Bone marrow (tissue), 2 donors: ENCODE data around the gene PRKACG.
"Not testable (repeated sequence)": the region's sequence is repeated elsewhere in the genome, so short reads cannot be mapped to it uniquely, and the experiment has no call there.

ENCODE experiments used
- DNase-seq, 2 donors: peaks; one replicate each; lab custom pipeline; 2025; lab: John Stamatoyannopoulos, UW

Gene PRKACG

DNA sequence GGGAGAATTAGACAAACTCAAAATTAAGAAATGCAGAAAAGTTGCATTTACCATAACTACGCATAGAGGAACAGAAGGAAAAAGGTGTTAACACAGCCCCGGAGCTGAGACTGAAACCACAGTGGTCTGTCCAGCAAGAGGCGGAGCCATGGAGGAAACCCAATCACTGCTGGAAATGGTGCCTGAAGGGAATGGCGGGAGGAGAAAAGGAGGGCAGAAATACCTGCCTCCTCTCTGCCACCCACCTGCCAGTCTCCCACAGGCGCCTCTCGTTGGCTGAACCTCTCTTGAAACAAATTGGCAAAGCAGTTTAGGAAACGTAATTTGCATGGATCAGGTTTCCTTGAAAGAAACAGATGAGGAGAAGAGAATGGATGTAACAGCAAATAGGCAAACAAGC, 9.7 kb upstream of the PRKACG start:
- no peak for DNase-seq

DNA sequence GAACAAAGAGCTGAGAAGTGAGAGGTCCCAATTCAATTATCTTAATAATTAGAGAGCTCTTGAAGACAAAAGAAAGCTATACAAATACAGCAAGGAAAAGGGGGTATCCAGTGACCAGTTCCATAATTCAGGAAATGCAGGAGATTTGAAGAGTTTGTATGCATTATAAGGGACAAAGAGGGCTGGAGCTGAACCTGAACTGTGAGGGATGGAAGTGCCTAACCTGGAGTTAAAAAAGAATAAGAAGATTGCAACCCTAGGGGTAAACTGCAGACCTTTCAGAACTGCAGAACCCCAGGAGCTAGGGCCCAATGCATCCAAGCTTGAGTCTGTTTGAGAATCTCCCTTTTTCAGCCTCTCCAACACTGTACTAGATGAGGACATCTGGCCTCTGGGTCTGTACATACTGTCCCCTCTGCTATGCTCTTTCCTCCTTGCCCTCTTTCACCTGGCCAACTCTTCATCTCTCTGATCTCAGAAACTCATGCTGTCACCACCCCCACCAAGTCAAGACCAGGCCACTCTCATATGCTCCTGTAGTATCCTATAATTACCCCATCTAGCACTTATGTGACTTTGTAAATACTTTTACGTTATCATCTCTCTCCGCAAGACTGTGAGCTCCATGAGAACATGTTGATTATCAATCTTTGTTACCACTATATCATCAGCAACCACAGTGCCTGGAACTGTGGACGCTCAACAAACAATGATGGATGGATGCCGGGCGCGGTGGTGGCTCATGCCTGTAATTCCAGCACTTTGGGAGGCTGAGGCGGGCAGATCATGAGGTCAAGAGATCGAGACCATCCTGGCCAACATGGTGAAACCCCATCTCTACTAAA, 6.6 kb upstream of the PRKACG start:
- no peak for DNase-seq

DNA sequence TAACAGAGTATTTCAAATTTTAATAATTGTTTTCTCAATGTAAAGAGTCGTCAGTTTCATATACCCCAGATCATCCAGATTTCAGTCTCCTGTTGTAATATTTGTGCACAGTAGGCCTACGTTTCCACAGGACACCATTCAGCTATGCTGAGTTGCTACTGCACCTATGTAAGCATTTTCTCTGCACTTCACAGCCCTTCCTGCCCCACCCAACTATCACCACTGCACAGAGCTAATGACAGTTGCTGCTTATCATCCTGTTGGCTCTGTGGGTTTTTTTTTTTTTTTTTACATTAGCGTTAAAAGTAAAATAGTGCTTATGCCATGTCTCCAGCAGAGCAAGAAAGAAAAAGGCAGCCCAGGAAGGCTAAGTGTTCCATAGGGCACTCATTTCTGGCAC, 5.9 kb upstream of the PRKACG start:
- DNase-seq = peak in 1 of 2 donors; percentile 24

DNA sequence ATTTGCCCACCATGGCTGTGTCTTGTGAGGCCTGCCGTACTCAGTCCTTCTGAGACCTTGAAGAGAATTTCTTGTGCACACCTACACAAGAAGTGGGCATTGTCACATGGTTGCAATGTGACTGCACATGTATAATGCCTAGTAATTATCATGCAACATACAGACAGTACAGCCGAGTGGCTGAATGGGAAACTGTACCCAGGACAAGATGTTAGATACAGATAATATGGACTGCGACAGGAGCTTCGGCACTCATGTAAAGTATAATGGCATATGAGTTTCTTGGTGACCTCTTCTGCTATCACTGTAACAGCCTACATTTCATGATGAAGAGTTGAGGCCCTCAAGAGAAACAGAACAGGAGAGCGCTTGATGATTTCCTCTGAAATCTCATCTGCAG, 4.8 kb upstream of the PRKACG start:
- no peak for DNase-seq

DNA sequence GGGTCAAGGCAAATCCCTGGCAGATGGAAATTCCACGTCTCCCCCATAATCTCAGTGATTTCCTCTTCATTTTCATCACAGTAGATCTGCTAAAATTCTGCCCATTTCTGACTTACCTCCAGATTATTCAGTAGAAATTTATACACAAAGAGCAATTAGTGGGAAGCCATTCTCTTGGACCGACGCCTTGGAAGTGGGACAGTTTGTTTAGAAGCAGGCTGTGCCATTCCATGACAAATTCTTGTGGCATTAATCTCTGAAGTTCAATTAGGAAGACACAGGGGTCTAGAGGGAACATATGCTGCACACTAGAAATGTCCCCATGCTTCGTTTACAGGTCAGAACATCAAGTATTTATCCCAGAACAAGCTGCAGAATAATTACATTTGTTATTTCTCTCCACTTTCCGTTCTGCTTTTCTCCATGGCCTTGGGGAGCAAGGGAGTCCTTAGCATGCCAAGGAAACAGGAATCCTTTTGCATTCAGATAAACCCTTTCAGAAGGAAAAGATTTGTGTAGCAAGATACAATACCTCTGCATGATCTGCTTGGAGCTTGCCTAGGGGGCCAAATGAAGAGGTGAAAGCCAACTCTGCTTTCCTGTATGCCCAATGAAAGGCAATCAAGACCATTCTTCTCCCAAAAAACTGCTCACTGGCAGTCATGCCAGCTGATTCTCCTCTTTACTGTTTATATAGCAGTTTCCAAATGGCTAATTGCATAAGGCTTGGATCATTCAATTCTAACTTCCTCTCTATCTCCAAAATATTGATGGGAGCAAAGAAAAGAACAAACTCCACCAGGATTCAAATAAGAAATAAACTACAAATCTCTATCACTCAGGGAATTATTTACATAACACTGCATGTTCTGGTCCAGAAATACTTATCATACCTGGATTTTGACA, 2.5 kb upstream of the PRKACG start:
- no peak for DNase-seq

DNA sequence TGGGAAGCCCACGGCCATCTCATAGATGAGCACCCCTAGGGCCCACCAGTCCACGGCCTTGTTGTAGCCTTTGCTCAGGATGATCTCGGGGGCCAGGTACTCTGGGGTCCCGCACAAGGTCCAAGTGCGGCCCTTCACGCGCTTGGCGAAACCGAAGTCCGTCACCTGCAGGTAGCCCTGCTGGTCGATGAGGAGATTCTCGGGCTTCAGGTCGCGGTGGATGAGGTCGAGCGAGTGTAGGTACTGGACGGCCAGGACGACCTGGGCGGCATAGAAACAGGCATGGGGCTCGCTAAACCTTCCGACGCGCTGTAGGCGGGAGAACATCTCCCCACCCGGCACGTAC, 558 bp downstream of the PRKACG start:
- no peak for DNase-seq

DNA sequence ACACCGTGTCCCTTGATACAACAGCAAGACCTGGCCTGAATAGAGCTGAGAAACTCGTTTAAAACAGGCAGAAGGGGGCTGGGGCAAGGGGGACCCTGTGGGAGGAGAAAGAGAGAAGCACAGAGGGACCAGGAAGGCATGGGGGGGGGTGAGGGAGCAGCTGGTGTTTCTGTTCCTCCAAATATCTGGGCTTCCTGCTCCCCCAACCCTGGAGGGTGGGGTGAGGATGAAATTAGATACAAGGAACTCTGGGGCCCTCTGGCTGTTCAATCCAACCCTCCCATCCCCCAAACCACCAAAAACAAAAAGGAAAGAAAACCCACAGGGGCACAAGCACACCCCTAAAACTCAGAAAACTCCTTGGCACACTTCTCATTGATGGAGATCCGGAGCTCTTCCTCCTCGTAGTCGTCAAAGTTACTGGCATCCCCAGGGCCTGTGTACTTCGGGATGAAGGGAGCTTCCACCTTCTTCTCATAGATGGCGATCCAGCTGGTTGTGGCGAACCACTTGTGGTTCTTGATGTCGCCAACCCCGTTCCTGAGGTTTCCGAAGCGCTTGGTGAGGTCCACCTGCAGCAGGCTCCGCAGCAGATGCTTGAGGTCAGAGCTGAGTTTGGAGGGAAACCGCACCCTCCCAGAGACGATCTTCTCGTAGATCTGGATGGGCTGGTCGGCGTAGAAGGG, 1.1 kb downstream of the PRKACG start:
- DNase-seq = peak in 1 of 2 donors; percentile 60

DNA sequence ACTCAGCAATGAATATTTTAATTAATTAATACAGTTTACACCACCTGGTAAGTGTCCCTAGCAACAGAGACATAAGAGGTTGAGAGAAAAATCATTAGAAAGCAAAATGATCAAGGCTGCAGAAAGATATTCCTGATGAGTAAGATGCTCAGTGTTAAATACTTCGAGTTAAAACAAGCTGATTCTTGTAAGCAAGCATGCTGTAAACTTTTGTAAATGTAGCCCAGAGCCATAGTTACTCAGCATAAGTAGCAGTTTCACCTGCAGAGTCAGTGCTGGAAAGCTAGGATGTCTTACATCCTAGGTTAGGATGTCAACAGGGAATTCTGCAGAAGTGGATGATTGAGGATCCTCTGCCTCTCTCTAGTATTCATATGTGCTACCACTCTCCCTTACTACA, 4.2 kb downstream of the PRKACG start:
- no peak for DNase-seq

DNA sequence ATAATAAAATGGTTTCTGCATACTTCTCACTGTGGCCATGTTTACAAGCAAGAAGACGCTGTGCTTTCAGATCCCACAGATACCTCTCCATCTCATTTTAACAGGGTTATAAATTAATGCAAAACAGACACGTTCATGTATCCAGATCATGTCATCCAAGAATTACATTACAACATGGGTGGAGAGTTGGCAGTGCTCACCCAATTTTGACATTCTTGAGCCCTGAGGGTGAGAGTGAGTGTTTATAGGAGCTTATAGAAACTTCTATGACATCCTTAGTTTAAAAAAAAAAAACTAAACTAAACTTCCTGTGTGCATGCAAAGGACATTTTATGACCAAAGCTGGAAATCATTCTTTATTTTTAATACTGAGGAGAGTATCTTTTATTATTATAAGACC, 9.1 kb downstream of the PRKACG start:
- DNase-seq = no peak

DNA sequence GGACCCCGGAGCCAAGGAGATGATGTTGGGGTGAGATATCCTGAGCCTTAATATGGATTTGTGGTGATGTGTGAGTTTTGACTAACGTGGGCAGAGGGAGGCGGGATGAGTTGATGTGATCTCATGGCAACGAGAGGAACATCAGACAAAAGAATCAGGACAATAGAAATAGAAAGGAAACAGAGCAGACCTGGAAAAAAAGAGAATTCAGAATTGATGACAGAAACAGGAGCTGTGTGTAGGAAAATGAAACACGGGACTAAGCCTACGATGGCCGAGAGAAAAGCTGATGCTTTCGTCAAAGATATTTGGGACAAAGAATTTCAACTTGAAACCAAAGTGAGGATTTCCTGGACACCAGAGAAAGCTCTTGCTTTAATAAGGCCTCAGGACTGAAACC, 10.9 kb downstream of the PRKACG start:
- no peak for DNase-seq

DNA sequence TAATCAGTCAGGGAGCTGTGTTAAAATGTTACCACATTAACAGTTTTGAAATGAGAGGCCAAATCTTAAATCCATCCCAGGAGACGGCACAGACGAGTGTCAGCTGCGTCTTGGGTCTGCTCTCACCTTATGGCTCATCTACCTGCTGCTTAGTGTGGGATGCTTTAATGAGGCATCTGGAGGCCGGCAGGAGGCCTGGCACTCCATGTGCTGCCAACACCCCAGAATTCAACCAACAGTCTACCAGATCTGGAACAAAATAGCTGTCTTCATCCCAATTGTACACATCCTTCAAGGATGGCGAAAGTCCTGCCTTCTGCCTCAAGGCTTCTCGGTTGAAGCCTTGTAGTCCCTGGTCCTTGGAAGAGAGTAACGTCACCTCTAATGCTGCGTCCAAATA, 12.0 kb downstream of the PRKACG start:
- no peak for DNase-seq

DNA sequence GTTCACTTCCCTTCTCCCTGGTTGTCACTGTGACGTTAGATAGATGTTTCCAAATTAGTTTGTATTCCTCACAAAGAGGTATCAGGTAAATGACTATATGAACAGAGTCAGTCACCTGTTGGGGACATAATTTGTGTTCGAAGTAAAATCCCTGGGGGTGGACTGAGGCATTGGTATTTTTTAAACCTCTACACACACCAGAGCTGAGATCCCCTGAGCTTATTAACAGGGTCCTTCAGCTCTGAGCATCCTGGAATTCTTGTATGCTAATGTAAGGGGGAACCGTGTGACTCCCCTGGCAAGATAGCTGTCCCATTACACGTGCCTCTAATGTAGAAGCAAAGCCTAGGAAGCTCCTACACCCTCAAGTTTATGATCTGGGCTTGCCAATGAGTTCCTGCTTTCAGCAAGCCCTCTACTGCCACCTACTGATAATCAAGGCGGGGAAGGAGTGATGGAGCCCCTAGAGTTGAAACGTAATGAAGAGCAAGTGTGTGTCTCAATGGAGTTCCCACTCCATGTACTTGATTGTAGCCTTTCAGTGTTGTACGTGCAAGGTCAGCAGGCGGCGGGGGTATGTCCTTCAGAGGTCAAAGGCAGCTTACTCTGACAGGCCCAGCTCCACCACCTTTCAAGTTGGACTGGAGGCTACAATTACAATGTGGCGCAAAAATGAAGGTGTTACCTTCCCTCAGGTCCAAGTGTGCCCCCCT, 14.4 kb downstream of the PRKACG start:
- DNase-seq = peak in 1 of 2 donors; percentile 87

DNA sequence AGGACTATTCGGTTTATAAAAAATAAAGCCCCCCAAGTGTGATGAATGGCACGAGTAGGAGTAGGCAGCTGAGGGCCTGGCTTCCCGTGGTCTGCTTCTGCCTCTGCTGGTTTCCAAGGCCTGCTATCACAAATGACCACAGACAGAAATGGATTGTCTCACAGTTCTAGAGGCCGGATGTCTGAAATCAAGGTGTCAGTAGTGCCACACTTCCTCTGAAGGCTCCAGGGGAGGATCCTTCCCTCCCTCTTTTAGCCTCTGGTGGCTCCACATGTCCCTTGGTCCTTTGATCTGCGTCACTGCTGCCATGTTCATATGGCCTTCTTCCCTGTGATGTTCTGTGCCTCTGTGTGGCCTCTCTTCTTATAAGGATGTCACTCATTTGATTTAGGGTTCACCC, 15.1 kb downstream of the PRKACG start:
- peak in 1 of 2 donors; percentile 45 for DNase-seq

DNA sequence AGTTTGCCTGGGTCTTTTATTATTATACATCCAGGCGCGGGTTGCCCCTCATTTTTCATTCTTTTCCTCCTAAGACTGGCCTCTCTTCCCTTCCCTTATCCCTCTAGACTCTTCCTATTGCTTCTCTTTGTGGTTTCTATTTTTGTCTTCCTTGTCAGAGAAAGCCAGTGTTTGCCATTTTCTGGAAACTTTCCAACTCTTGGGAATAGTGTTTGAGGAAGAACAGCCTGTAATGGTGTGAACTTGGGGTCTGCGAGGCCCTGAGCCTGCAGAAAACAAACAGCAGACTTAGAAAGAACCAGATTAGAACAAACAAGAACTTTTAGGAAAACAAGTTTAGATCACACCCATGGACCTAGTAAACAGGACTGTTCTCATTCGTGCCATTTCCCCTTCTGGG, 15.5 kb downstream of the PRKACG start:
- DNase-seq = no peak

DNA sequence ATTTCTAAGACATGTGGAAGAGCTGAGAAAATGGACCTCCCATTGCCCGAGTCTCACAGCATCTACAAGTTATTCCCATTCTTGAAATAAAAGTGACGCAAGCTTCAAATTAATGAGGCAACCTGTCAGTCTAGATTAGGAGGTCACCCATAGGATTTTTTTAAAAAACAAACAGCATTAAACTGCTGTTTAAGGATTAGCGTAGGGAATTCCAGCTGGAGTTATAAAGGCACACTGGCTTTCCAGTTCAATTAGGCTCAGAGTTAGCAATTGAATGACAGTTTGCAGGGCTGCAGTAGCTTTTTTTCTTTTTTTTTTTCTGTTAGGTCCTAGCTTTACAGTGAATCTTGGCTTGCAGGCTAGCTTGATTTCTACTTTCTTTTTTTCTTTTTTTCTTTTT, 16.2 kb downstream of the PRKACG start:
- no peak for DNase-seq

DNA sequence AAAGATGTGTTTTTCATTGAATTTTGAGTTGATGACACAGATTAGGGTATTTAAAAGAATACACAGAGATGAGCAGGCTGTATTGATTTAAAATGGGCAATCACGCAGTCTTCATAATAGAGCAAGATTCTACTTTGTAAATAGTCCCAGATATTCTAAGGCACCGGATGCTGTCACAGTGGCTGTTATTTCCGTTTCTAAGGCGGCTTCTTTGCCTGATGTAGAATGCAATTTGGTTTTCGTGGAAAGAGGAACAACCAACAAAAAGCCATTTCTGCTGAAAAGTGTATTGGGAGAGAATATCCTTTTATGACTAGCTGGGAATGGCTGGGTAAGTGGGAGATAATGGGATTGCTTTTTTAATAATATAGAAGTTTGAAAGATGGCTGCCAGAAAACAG, 17.5 kb downstream of the PRKACG start:
- peak in 1 of 2 donors; percentile 70 for DNase-seq

DNA sequence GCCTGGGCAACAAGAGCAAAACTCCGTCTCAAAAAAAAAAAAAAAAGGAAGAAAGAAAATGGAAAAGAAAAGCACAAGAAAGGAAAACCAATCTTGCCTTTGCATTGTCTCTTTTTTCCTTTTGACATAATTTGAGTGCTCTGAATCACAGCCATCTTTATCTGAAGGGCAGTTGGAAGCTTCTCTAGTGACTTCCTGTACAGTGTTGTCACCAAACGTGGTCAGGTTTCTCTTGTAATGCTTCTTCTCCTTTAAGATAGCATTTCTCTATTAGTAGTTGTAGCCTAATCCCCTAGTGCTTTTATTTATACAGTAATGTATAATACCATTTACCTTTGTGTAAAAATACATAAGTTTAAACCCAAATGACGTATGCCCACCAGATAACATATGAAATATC, 18.1 kb downstream of the PRKACG start:
- peak in 1 of 2 donors; percentile 58 for DNase-seq

DNA sequence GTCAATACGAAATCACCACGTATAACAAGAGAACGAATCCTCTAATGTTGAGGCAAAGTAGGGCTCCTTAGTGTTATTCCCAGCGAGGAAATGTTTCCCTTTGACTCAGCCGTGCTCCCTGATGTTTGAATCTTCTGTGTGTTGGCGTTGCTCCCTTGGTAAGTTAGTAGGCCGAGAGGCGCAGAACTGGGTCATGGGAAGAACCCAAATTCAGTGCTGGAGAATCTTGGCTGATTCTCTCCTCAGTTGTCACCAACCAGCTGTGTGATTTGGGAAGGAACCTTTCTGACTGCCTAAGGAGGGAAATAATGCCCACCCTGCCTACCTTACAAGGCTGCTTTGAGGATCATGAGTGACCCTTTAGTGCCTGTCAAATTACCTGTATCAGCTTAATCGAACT, 22.5 kb downstream of the PRKACG start:
- DNase-seq = no peak

DNA sequence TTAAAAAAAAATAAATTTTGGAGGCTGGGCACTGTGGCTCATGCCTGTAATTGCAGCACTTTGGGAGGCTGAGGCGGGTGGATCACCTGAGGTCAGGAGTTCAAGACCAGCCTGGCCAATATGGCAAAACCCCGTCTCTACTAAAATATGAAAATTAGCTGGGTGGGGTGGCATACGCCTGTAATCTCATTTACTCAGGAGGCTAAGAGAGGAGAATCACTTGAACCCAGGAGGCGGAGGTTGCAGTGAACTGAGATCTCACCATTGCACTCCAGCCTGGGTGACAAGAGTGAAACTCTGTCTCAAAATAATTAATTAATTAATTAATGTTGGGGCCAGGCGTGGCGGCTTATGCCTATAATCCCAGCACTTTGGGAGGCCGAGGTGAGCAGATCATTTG, 27.0 kb downstream of the PRKACG start:
- not testable (repeated sequence) for DNase-seq

DNA sequence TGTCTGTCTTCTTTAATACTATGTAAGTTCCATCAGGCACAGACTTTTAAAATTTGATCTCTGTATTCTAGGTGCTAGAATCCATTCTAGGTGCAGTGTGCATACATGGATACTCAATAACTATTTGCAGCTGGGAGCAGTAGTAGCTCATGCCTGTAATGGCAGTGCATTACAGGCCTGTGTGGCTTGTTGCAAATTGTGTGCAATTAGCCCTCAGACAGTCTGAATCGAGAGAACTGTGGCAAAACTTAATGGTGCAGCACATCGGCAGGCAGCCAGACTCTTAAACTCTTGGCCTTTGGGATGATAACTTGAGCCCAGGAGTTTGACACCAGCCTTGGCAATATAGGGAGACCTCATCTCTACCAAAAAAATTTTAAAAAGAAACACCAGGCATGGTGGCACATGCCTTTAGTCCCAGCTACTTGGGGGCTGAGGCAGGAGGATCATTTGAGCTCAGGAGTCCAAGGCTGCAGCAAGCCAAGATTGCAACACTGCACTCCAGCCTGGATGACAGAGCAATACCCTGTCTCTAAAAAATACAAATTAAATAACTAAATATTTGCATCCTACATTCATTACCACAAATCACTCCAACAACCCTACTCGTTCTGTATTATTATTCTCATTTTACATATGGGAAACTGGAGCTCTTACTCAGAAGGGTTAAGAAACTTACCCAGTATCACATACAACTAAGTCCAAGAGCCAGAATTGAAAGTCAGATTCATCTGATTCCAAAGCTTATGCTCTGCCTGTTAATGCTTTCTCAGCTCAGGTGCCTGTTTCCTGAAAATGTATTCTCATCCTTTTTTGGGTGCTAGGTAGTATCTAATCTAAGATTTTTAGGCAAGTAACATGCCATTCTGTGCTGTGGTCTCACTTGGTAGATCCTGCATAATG, 30.1 kb downstream of the PRKACG start:
- DNase-seq = no peak

DNA sequence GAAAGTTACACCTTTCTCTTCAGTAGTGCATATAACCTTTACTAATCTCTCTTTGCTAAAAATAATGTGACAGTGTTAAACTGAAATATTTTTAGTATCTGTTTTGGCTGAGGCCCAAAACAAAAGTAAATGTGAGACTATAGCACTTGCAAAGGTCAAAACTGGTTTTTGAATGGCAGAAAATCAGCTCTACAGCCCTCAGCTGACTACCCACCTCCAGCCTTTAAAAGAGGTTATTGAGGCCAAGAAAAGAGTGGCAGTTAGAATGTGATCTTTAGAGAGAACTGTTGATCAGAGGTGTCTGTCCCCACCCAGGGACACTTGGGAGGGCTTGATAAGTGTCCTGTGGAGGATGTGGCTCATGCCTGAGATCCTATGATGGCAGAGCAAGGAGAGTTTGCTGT, 30.9 kb downstream of the PRKACG start:
- DNase-seq = no peak
